HEK293T (cell line): ENCODE measurements around the gene CYB5D1.

Source experiments
- BHLHE40 ChIP-seq: fragments of 450-650 bp; IDR thresholded peaks from 2 replicates; pipeline ENCODE4 v1.6.1; 2016; ENCODE audit warnings: mild to moderate bottlenecking, moderate library complexity, borderline replicate concordance
- ELF4 ChIP-seq: fragments of 450-650 bp; IDR thresholded peaks from 2 replicates; pipeline ENCODE4 v1.6.1; 2017; ENCODE audit warnings: antibody characterized with exemption
- FOXK2 ChIP-seq: fragments of 450-650 bp; IDR thresholded peaks from 2 replicates; pipeline ENCODE4 v1.6.1; 2016; ENCODE audit warnings: mild to moderate bottlenecking
- HDGF ChIP-seq: fragments of 450-650 bp; IDR thresholded peaks from 2 replicates; pipeline ENCODE4 v1.6.1; 2017; ENCODE audit warnings: antibody characterized with exemption, borderline replicate concordance
- L3MBTL2 ChIP-seq: fragments of 450-650 bp; conservative IDR thresholded peaks from 2 replicates; pipeline ENCODE4 v1.6.1; 2016; ENCODE audit warnings: mild to moderate bottlenecking
- LEF1 ChIP-seq: fragments of 450-650 bp; IDR thresholded peaks from 2 replicates; pipeline ENCODE4 v1.6.1; 2017; ENCODE audit warnings: mild to moderate bottlenecking, borderline replicate concordance
- NFRKB ChIP-seq: fragments of 450-650 bp; IDR thresholded peaks from 2 replicates; pipeline ENCODE4 v1.6.1; 2016; ENCODE audit warnings: mild to moderate bottlenecking, moderate library complexity
- SP1 ChIP-seq: fragments of 450-650 bp; IDR thresholded peaks from 2 replicates; pipeline ENCODE4 v1.6.1; 2017
- SUZ12 ChIP-seq: fragments of 450-650 bp; IDR thresholded peaks from 2 replicates; pipeline ENCODE4 v1.6.1; 2016; ENCODE audit warnings: mild to moderate bottlenecking
- ZNF384 ChIP-seq: fragments of 450-650 bp; IDR thresholded peaks from 2 replicates; pipeline ENCODE4 v1.6.1; 2016

- TF ChIP-seq ZNF384 (no peak), L3MBTL2 (no peak), ELF4 (no peak), NFRKB (no peak), LEF1 (no peak), HDGF (no peak), SUZ12 (no peak), BHLHE40 (no peak), FOXK2 (no peak), SP1 (no peak)
Measured at GRCh38 chr17:7837408-7838088, 20.3 kb upstream of the CYB5D1 start.
